OCI-LY3 (cell line): ENCODE results near the gene XIAP.

Source experiments
- CTCF ChIP-seq: fragments of 200-600, 300-600 bp; sonication (generic); IDR thresholded peaks from 2 replicates; pipeline ENCODE4 v1.5.1; 2014; ENCODE audit warnings: antibody characterized with exemption, low read length, low read depth
- EZH2phosphoT487 ChIP-seq: fragments of 200-600 bp; shearing (Covaris generic); IDR thresholded peaks from 2 replicates; pipeline ENCODE4 v1.6.1; 2018; ENCODE audit warnings: antibody characterized with exemption, mixed run types, low read depth

- TF ChIP-seq CTCF (no peak), EZH2phosphoT487 (no peak)
Measured at GRCh38 chrX:123943488-123943887, 83.6 kb downstream of the XIAP start.
